ENCODE data around the gene KRTAP23-1.

The KRTAP23-1 gene, protein sequence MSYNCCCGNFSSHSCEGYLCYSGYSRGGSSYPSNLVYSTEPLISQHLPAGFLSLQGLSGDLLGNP

DNA sequence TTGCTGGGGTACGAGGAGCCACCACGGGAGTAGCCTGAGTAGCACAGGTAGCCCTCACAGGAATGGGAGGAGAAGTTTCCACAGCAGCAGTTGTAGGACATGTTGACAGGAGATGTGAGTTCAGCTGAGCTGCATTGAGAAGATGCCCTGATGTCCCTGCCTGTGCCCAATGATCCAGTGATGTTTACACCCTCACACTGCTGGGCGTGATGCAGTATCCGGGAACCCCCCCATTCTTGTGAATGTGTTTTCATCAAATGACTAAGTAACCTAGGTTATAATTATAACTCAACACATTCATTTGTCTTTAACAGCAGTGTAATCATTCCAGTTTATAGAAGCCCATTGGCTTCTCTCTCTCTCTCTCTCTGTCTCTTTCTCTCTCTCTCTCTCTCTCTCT is at the start of gene KRTAP23-1:
TSS of gene KRTAP23-1 (minus strand) at position 101 of the 400 bp plus-strand sequence. CDS start at position 101, 0 bp downstream.
- DNase-seq, result no peak

DNA sequence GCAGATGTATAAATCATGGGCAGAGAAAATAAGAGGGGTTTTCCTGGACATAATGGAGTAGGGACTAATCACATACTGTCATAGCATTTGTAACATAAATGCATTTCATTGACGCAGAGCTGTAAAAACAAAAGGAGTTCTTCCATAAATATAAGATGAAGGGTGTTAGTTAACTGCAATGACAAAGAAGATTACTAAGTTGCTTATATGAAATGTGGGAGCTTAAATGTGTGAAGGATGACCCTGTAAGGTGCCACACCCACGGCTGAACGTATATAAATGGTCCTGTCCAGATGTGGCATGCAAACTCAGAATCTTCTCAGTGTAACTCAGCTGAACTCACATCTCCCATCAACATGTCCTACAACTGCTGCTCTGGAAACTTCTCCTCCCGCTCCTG is 47.3 kb upstream of the KRTAP23-1 start, which contains the start of gene KRTAP13-1:
TSS of gene KRTAP13-1 (plus strand) at position 301 of the 400 bp plus-strand sequence. CDS start at position 357, 56 bp downstream.
- no peak for DNase-seq

DNA sequence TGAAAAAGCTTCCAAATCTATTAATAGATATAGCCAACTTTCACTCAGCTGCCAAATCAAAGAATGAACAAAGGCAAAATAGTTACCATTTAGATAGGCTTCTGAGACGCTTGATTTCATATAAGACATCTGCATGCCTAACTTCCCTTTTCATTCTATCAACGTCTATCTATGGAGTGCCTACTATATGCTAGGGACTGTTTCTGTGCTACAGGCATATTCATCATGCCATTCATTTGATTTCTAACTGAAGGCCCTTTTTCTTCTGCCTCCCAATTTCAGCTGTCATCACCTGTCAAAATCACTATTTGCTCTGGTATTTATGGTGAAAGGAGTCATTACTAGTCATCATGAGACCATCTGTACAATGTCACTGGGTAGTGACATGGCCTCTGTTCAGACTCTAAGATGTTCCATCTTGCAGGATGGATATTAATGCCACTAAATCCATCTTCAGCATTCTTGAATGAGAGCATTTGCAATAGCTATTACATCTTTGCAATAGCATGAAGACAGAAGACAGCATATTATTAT is 43.2 kb upstream of the KRTAP23-1 start:
- DNase-seq, result no peak

DNA sequence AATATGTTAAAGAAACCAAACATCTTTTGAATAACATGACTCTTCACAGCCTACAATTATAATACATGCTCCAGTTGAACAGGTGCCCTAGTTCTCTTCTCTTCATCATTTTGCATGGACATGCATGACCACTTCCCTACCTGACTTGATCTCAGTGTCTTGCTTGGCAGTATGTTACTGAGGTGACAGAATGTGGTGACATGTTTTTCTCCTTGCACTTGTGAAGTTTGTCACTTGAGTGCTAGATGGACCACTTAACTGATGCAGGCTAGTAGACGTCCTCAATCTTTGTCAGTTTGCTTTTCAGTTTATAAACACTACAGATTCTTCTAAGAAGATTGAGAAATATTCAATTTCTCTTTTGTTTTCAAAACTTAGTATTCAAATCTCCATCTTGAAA is 33.8 kb upstream of the KRTAP23-1 start:
- DNase-seq, result no peak

DNA sequence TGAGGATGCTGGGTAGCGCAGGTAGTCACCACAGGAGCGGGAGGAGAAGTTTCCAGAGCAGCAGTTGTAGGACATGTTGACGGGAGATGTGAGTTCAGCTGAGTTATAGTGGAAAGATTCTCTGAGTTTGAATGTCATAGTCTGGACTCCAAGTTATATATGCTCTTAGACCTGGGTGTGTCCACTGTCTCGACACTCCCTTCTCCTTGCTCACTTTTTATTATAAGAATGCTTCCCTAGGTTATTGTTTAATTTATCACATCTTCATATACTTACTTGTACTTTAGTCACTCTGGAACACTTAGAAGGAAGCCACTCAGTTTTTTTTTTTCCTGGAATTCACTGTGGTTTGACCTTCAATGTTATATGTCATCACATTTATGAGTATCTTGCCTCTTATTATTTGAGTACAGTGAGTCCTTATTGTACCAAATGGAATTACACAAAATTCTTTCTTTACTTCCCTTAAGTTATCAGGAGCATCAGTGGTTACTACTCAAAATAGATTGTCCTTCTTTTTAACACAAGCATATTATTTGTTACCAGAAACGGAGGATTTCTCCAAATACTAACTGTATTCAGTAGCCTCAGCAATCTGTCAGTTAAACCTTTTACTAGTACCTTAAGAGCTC is 23.8 kb upstream of the KRTAP23-1 start, which contains the start of gene KRTAP13-2:
TSS of gene KRTAP13-2 (minus strand) at position 133 of the 632 bp plus-strand sequence. CDS start at position 75, 58 bp downstream.
- DNase-seq, result no peak

DNA sequence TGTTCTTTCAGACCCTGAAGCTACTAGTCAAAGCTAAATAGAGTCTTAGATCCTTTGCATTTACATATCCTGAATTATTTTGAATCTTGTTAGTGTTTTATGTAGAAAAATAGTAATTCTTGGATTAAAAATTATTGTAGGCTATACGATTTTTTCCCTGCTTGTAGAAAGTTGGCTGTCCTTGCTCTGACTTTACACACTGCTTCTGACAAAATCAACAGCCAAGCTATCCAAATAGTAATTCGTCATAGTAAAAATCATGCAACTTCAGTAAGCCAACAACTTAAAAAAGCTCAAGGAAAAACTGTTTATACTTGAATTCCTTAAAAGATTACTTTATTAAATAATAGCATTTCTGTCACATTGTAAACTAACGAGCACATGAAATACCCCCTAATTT is 7.5 kb upstream of the KRTAP23-1 start:
- no peak for DNase-seq

DNA sequence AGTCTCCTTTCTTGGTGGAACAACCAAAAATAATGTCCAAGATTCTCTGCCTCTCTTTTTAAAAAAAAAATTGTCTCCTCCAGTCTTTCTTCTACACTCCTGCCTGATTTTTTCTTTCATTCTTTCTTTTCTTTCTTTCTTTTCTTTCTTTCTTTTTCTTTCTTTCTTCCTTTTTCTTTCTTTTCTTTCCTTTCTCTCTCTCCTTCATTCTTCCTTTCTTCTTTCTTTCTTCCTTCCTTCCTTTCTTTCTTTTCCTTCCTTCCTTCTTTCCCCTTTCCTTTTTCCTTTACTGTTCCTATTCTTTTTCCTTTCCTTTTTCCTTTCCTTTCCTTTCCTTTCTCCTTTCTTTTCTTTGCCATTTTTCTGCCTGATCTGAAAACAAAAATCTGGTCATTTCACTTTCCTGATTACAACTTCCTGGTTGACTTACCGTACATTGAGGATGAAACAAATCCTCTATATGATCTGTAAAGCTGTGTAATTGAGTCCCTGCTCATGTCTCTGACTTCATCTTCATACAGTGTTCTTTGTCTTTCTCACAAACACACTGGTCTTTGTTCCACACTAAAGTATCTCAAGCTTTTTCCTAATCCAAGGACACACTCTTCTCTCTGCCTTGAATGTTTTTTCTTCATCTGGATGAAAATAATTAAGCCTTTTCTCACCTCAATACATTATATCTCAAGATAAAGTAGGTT is 6.1 kb upstream of the KRTAP23-1 start:
- DNase-seq, result no peak

DNA sequence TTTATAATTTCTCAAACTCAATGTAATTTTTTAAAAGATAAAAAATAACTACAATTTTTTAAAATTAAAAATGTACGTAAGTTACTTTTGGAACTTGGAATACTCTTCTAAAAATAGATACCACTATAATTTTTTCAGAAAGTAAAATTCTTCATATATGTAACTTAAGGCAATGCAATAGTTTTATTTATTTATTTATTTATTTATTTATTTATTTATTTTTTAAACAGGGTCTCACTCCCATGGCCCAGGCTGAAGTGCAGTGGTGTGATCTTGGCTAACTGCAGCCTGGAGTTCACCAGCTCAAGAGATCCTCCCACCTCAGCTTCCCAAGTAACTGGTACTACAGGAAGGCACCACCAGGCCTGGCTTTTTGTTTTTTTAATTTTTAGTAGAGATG is 3.1 kb upstream of the KRTAP23-1 start:
- DNase-seq, result no peak

DNA sequence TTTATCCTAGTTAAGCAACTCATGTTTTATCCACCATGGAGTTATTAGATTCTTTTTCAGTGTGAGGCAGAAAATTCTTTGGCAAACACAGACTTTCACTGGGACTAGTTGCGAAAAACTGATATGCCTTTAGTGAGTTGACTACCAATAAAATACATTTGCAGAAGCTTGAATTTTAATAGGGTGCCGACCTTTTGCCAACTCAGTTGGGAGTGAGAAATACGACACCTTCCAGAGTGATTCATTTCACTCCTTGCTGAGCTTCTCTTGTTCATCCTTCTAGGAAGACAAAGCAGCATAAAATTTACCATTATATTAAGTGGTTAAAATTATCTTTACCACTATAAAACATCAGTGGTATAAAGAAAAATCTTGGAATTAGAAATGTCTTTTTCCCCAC is 1.2 kb upstream of the KRTAP23-1 start:
- no peak for DNase-seq

DNA sequence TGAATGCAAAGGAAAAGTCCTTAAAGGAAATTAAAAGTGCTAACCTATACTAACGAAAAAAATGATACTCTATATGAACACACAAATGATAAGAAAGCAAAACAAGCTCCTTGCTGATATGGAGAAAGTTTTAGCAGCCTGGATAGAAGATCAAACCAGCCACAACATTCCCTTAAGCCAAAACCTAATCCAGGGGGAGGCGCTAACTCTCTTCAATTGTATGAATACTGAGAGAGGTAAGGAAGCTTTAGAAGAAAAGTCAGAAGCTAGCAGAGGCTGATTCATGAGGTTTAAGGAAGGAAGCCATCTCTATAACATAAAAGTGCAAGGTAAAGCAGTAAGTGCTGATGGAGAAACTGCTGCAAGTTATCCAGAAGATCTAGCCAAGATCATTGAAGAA is 3.4 kb downstream of the KRTAP23-1 start:
- no peak for DNase-seq

DNA sequence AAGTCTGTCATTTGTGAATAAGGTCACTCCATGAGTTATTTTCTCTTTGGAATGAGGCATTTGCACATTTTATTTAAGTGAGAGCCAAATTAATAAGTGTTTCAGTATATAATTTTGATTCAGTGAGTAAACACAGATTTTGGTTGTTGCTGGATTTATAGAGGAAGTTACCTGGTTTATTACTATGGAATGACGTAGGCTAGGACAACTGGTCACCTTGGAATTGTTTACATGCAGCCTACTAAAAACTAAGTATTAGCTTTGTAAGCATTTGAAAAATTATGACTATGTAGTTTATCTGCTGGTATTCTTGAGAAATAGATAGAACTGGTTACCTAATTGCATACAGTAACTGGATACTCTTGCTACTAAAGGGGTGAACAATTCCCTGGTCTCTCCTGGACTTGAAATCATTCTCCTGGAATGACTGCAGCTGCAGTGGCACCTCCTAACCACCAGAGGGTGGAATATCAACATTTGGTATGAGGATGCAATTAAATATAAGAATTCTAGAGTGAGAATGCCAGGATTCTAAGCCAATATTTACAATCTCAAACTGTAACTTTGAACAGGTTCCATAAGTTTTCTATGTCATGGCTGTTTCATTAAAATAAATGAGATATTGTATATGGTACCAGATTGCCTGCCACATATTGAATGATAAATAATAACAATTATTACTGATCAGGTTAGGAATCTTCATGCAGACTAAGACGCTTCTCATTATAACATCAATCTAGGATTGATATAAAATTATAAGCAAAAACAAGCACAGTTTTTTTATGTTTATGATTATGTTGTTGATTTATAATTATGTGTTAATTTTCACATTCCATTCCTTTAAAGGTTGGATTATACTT is 7.5 kb downstream of the KRTAP23-1 start:
- peak in 1 of 2 donors; percentile 23 for DNase-seq

DNA sequence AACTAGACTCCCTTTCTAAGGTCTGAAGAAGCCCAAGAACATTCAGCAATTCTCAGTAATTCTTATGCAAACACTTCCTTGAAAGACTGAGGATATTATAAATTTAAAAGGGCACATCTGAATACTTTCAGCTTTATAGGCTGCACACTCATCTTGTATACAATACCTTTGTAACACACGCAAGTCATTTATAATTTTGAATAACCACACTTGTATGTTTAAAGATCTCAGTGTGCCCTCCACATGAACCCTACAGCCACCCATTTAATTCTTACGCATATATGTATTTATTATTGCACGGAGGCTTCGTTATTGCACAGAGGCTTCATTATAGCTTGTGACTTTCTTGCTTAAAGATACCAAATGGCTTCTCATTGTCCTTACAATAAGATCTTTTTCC is 9.7 kb downstream of the KRTAP23-1 start:
- no peak for DNase-seq

DNA sequence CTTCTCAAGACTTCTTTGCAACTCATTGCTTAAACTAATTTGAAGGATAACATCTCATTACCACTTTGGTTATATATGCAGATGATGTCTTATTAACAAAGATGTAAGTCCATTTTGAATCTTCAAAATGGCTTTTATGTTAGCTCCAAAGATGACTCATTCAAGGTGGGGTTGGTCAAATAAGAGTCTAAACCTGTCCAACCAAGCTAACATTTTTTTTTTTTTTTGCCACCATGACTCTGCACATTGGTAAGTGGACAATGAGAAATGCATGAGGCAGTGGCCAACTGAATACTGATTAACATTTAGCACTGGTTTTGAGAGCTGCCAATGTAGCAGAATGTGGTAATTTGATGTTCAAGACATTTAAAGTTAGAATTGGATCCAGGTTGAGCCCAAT is 10.6 kb downstream of the KRTAP23-1 start:
- no peak for DNase-seq

DNA sequence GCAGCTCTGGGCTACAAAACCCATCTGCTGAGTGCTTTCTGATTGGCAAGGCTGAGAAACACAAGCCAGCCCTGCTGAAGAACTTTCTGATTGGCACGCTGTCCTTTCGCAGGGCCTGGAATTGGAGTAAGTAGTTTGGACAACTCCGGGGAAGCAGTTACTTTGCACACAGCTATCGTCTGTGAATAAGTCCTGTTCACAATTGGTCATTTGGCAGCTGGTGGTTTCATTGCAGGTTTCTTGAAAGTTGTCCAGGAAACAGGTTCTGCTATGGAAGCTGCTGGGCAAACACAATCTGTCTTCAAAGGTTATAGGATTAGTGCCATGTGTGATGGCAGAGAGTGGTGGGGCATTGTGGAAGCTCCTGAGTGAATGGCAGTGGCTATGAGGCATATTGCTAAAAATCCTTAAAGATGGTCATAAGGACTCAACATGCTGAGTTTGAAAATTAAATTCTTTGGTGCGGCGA is 11.1 kb downstream of the KRTAP23-1 start, which contains the start of gene KRTAP27-1:
TSS of gene KRTAP27-1 (minus strand) at position 419 of the 469 bp plus-strand sequence. CDS start at position 393, 26 bp downstream.
- DNase-seq, result no peak

DNA sequence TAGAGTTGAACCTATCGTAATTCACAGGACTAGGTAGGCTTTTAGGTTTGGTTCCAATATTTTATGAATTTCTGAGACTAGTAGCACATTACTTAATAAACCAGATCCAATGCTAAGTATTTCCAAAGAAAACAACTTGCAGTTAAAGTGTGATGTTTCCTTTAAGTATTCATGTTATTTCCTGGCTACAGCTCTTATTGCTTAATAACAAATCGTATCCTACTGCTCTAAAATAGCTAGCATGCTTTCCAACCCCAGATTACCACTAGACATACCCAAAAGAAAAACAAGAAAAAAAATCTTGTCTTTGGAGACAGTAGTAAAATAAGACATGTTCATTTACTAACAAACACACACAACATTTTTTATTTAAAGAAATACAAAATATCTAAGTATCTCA is 11.8 kb downstream of the KRTAP23-1 start:
- DNase-seq, result no peak

DNA sequence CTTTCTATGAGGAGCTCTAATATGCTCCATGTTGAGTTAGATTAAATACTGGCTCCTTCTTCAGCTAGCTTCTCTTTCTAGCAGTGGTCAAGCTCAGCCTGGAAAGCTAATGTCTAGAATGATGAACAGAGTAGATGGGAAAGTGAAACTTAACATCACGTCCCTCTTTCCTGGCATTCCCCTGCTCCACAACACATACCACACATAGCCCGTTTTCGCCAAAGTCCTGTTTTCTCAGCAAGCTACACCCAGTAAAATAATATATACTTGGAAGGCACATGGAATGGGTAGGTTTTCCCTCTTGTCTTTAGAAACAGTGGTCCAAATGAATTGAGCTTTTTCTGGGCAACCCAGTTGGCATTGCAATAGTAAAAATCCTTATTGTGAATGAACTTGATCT is 14.7 kb downstream of the KRTAP23-1 start:
- no peak for DNase-seq

DNA sequence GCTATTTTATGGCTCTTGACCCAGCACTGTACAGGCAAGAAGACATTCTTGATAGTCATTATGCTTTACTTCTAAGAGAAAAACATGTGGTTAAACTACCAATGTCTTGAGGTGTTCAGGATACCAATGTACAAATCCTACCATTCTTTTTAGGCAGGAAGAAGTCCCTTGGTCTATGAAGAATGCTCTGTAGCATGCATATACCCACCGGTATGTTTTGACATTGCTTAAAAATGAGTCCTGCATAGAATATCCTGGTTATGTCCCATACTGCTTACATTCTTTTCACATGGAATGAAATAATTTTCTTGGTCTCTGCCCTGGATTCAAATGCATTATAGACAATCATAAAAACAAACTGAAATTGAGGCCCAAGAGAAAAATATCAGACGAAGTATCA is 15.7 kb downstream of the KRTAP23-1 start:
- no peak for DNase-seq

DNA sequence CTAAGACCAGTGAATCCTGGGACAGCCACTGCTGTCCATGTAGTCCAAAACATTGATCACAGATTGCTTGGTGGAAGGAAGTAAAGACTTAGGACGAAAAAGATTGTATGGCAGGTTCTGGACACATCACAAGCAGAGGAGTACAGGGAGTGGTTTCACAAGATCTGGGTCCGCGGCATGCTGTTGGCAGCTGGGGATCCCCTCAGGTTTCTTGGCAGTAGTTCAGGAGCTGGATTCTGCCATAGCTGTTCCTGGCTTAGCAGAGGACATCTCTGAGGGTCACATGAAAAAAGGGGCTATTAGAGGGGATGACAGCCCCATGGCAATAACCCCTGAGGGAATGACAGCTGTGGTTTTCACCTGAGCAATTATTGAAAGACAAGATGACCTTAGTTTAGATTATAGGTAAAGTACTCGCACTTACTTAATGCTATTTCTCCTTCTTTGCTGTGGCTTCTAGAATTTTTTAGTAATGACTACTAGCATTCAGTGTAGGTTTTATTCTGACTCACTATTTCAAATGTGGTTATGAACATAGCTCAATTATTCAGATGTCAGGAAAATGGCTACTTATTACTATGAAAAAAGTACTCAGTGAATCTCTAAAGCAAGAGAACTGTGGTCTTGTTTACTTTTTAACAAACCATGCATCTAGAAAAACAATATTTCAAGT is 19.1 kb downstream of the KRTAP23-1 start:
- DNase-seq, result no peak

DNA sequence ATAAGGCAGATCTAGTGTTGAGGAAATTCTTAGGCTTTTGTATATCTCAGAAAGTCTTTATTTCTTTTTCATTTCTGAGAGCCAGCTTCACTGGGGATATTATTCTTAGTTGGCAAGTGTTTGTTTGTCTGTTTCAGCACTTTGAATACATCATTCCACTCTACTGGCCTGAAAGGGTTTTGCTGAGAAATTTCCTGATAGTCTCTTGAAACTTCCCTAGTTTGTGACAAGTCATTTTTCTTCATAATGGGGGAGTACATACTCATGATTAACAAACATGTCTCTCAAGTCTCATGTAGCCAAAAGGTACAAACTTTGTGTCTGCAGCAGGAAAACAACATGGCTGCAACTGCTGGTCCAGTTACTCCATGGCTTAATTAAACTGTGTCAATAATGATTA is 22.0 kb downstream of the KRTAP23-1 start:
- no peak for DNase-seq

DNA sequence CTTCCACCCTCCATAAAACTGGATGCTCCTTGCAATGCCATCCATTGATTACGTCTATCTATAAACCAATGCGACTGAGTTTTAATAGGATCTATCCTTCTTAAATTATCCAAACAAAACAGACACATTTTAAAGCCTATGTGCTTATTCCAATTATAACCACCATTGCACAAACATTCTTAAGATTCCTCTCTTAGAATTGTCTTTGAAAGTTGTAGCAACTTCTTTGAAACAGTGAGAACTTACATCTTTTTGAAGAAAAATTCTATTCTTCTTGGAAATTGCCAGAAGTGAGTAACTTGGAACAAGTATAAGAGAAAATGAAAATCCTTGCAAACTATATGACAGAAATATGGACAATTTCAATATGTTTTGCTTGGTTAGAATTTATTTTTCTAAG is 28.2 kb downstream of the KRTAP23-1 start, which contains the start of gene KRTAP26-1:
TSS of gene KRTAP26-1 (minus strand) at position 101 of the 400 bp plus-strand sequence. CDS start 280 bp downstream, outside the sequence.
- DNase-seq, result no peak

DNA sequence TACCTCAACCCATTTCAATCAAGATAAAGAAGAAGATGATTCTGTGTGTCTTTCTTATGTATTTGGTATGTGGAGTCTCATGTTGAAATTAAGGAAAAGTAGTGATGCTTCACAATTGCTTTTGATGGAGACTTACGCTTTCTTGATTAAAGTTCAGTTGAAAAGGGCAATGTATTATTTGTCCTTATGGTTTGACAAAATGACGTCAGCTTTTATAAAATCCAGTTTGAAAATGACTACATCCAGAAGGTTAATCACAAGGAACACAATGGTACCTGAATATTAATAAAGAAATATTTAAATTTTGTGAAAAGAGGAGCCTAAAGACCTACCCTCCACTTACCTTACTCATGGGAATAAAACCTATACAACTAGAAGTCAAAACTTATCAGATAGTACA is 32.7 kb downstream of the KRTAP23-1 start:
- no peak for DNase-seq

DNA sequence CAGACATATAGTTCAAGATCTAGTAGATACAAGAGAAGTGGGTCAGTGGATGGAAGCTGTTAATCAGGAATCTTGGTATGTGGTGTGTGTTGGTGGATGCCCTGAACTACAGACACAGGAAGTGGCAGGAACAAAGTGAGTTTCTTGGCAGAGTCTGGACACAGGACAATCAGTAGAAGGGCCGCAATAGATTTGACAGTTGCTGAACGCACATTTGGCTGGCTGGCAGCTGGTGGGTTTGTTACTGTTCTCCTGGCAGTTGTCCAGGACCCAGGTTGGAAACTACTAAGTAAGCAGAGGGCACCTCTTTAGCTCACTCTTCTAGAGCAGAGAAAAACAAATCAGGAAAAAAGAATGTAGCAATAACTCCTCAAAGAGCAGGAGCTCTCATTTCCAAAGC is 41.5 kb downstream of the KRTAP23-1 start:
- DNase-seq, result no peak

Measured in CD4-positive, alpha-beta T cell treated with Interferon alpha-2 for 1 hour (primary cell).